ENCODE results near the gene MPV17. TPM values are rescaled to one million over a fixed set of nuclear protein-coding genes. Genes with fewer than 3 reads are reported as not detected.
"Not testable (repeated sequence)": the region's sequence is repeated elsewhere in the genome, so short reads cannot be mapped to it uniquely, and the experiment has no call there.

Gene MPV17
- total RNA-seq, 4 donors from 2014 or later, result 41.8 to 60.0 (median 50.6) TPM

- DNase-seq, result no peak
- no peak overlapping the region for H3K27ac ChIP-seq
- intact Hi-C loops (cut with DNase I; ENCODE audit: low total_unique reads), result no loop called here
- H3K4me3 ChIP-seq, result no peak overlapping the region
- no peaks in the 10 kb centered on the region for H3K9me3 ChIP-seq
- no peak for TF ChIP-seq POLR2A (IDR thresholded peaks at IDR 0.05)
- TF ChIP-seq, protein P1, sequence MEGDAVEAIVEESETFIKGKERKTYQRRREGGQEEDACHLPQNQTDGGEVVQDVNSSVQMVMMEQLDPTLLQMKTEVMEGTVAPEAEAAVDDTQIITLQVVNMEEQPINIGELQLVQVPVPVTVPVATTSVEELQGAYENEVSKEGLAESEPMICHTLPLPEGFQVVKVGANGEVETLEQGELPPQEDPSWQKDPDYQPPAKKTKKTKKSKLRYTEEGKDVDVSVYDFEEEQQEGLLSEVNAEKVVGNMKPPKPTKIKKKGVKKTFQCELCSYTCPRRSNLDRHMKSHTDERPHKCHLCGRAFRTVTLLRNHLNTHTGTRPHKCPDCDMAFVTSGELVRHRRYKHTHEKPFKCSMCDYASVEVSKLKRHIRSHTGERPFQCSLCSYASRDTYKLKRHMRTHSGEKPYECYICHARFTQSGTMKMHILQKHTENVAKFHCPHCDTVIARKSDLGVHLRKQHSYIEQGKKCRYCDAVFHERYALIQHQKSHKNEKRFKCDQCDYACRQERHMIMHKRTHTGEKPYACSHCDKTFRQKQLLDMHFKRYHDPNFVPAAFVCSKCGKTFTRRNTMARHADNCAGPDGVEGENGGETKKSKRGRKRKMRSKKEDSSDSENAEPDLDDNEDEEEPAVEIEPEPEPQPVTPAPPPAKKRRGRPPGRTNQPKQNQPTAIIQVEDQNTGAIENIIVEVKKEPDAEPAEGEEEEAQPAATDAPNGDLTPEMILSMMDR (IDR thresholded peaks at IDR 0.05), result no peak
- no peaks in the 10 kb centered on the region for H3K27me3 ChIP-seq
- no peaks in the 10 kb centered on the region for H3K4me1 ChIP-seq
- no peaks in the 10 kb centered on the region for H3K36me3 ChIP-seq
Measured at GRCh38 chr2:27270670-27271069, 52.2 kb downstream of the MPV17 start.

GRCh38 chr2:27270131-27270530 lies 52.8 kb downstream of the MPV17 start:
- intact Hi-C loops (cut with DNase I; ENCODE audit: low total_unique reads), result no loop called here
- no peaks in the 10 kb centered on the region for H3K36me3 ChIP-seq
- H3K4me3 ChIP-seq, result no peak overlapping the region
- no peaks in the 10 kb centered on the region for H3K27me3 ChIP-seq
- no peaks in the 10 kb centered on the region for H3K9me3 ChIP-seq
- no peak overlapping the region for H3K27ac ChIP-seq
- no peak for DNase-seq
- peaks cover 0 to 1% of the 10 kb centered on the region in 2 donors for H3K4me1 ChIP-seq
- TF ChIP-seq, protein P1 (IDR thresholded peaks at IDR 0.05), result no peak

DNA sequence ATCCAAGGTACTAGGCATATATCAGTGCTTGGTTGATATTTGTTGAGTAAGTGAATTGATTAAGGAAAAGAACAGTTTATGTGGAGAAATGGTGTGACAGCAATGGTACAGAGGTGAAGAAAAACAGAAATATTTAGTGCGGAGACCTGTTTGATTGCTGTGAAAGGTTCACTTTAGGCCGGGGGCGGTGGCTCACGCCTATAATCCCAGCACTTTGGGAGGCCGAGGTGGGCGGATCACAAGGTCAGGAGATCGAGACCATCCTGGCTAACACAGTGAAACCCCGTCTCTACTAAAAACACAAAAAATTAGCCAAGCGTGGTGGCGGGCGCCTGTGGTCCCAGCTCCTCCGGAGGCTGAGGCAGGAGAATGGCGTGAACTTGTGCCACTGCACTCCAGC lies 54.6 kb downstream of the MPV17 start:
- intact Hi-C loops (cut with DNase I; ENCODE audit: low total_unique reads); H3K27ac ChIP-seq; H3K9me3 ChIP-seq; H3K27me3 ChIP-seq; DNase-seq; H3K4me3 ChIP-seq; H3K36me3 ChIP-seq; H3K4me1 ChIP-seq: not testable (repeated sequence)

GRCh38 chr2:27265536-27265870 lies 57.4 kb downstream of the MPV17 start:
- intact Hi-C loops (cut with DNase I; ENCODE audit: low total_unique reads), result no loop called here

DNA sequence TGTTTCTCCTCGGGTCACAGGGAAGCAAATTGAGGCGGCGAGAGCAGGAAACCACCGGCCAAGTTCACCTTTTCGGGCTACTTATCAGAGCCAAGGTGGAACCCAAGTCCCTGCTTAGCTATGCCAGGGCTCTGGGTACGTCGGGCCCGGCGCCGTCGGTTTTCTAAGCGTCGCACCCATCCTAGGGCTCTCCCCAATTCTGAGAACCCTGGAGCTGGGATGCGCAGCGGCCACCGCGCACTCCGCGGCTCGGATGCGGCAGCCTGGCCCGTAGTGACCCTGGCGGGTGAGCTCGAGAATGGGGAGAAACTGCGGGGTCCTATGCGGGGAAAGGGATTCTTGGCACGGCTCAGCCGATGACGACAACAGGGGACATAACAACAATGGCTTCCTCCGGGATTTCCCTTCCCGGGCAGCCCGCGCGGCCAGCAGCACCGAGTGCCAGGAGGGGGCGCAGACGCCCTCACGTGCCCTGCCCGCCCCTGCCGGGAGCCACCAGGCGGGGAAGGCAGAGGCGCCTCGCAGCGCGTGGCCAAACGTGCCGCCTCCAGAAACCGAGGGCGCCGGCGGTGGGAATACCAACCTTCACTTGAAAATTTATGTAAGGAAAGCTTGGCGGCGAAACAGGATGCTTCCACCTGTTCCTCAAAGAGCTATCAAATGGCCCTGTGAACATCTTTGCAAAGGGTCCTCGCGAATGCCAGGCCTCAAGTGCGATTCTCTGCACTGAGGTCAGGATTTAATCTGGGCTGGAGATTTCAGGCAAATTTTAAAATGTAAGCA lies 58.0 kb downstream of the MPV17 start:
- intact Hi-C loops (cut with DNase I; ENCODE audit: low total_unique reads), result no loop called here
- peak overlapping the region; percentile 14 to 19 for H3K4me3 ChIP-seq
- H3K9me3 ChIP-seq, result no peaks in the 10 kb centered on the region
- no peak overlapping the region for H3K27ac ChIP-seq
- H3K36me3 ChIP-seq, result no peaks in the 10 kb centered on the region
- TF ChIP-seq, protein P1 (IDR thresholded peaks at IDR 0.05), result peak; percentile 39 to 53 (median 52)
- no peak for TF ChIP-seq POLR2A (IDR thresholded peaks at IDR 0.05)
- peaks cover 21 to 25% of the 10 kb centered on the region in 2 donors for H3K27me3 ChIP-seq
- peaks cover 0 to 23% of the 10 kb centered on the region in 2 donors for H3K4me1 ChIP-seq
- DNase-seq, result peak; percentile 51 to 53

More at GRCh38 chr2:27265536-27265870, 57.4 kb downstream of the MPV17 start:
- Histone ChIP-seq H3K36me3 (no peaks in the 10 kb centered on the region), H3K4me1 (peaks cover 0 to 23% of the 10 kb centered on the region in 2 donors), H3K27ac (no peak overlapping the region), H3K4me3 (no peak overlapping the region), H3K9me3 (no peaks in the 10 kb centered on the region), H3K27me3 (peaks cover 21 to 22% of the 10 kb centered on the region in 2 donors)
- DNase-seq, result no peak
- TF ChIP-seq POLR2A (IDR thresholded peaks at IDR 0.05), result no peak
- TF ChIP-seq, protein P1 (IDR thresholded peaks at IDR 0.05), result no peak

All from uterus (tissue), 4 donors.